ENCODE measurements around the gene CUEDC2.
A peak's percentile ranks its signal among the peaks of the same experiment; 100 is the strongest.

The CUEDC2 gene

DNA sequence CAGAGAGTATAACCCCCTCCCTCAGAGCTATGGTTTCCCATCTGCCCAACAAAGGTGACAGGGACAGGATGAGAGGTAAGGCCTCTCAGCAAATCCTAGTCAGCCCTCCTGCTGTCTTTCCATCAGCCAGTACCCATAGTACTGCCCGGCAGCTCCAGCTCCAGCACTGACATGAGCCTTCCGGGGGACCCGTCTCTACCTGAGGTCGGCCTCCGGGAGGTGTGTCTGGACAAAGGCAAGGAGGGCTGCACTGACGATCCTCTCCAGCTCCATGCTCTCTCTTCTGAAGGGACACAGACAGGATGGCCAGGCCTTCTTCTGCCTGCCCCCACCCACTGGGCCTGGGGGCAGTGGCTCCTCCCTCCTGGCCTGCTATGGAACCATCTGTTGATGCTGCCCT, 7.5 kb downstream of the CUEDC2 start:
- DNase-seq (ENCODE audit: low spot score), result no peak

DNA sequence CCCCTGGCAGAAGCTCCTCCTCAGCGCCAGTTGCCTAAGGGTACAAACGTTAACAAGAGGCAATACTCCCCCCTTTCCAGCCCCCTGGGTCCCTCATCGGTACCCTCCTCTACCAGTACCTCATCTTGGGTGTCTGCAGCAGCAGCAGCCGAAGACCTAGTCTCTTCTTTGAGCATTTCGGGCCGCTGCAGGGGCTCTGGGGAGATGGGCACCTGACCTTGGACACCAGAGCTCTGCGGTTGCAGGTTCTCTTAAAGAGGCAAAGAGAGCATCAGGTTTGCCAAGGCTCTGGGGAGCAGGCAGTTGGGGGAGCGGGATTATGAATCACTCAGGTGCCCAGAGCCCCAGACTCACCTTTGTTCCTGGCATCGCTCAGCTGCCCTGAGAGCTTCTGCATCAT, 8.2 kb downstream of the CUEDC2 start:
- DNase-seq (ENCODE audit: low spot score), result no peak

- DNase-seq (ENCODE audit: low spot score), result no peak
Measured at GRCh38 chr10:102423372-102423968, 8.9 kb downstream of the CUEDC2 start.

GRCh38 chr10:102422545-102423129, 9.7 kb downstream of the CUEDC2 start:
- peak; percentile 86 for DNase-seq (ENCODE audit: low spot score)

- DNase-seq (ENCODE audit: low spot score), result peak; percentile 35
Measured at GRCh38 chr10:102421757-102422512, 10.4 kb downstream of the CUEDC2 start.

GRCh38 chr10:102421507-102421756, 10.9 kb downstream of the CUEDC2 start:
- no peak for DNase-seq (ENCODE audit: low spot score)

DNA sequence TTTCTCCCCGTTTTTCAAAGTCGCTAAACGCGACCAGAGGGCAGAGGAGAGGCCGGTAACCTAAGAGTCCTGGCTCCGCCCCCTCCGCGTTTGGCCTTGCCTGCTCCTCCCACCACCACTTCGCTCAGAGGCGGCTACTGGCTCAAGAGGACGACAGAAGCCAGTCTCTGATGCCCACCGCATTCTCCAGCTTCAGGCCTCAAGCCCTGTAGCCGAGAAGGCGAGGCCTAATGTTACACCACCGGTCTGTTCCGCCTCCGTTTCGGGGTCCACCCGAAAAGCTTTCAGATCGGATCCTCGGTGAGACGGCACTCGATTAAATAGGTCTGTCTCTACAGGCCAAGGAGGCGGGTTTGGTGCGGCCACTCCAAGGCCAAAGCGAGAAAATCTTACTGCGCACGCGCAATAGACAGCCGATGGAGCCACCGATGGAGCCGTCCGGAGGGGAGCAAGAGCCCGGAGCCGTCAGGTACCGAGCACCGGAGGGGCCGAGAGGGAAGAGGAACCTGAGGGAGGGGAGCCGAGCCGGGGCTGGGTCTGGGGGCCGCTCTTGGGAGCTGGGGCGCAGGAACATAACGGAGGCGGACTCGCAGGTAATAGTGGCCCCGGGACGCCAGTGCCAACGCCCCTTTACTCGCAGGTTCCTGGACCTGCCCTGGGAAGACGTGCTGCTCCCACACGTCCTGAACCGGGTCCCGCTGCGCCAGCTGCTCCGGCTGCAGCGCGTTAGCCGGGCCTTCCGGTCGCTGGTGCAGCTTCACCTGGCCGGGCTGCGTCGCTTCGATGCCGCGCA, 11.5 kb downstream of the CUEDC2 start, which contains the start of gene FBXL15:
TSS of gene FBXL15 (plus strand) at position 123 of the 793 bp plus-strand sequence. CDS start at position 417, 294 bp downstream.
- peak; percentile 98 for DNase-seq (ENCODE audit: low spot score)

DNA sequence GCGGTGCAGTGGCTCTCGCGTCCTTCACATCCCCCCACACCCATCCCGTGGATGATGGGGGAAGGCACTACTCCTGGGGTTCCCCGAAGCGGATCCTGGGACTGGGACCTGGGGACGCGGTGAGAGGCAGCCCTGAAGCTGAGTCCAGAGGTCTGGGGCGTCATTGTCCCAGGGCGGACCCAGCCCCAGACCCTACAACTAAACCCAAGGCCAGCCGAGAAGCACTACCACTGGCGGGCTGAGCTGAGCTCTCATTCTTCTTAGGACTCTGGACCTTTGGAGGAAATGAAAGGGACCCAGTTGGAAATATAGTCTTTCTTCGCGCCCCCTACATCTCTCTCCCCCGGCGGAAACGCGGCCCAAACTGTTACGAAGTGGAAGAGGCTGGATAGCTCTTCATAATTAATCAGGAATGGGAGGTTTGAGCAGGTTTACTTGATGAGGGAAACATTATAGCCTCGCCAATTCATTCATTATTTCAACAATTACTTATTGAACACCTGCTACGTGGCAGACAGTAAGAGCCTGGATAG, 12.1 kb downstream of the CUEDC2 start:
- DNase-seq (ENCODE audit: low spot score), result no peak

- peak; percentile 79 for DNase-seq (ENCODE audit: low spot score)
Measured at GRCh38 chr10:102419269-102420180, 12.8 kb downstream of the CUEDC2 start.

DNA sequence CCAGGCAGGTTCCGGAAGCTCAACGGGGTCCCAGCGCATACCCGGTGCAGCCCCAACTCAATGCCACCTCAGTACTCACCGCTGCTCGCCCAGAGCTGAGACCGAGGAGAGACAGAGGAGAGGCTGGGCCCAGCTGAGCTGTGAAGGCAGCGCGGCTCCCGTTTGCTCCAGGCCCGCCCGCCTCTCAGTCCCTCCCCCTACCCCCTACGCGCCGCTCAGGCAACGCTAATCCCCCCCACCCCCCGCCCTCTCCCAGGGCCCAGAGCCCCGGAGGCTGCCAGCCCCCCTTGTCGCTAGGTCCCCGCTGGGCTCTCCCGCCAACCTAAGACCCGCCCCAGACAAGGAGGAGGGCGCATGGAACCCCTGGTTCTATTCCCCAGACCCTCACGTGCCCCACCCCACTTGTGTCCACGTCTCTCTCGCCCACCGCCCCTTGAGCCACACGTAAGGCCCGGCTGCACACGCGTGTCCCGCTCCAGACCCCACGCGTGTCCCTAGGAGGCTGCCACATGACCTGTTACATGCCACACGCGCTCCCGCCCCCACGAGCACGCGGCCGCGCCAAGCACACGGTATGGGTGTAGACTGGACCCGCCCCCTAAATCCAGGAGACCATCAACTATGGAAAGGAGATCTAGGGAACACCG, 13.6 kb downstream of the CUEDC2 start, which contains the start of gene PSD:
TSS of gene PSD (minus strand) at position 164 of the 647 bp plus-strand sequence. CDS start 1,747 bp downstream, outside the sequence.
- no peak for DNase-seq (ENCODE audit: low spot score)

GRCh38 chr10:102416695-102417094, 15.7 kb downstream of the CUEDC2 start:
- DNase-seq (ENCODE audit: low spot score), result no peak

GRCh38 chr10:102416283-102416682, 16.1 kb downstream of the CUEDC2 start:
- no peak for DNase-seq (ENCODE audit: low spot score)

DNA sequence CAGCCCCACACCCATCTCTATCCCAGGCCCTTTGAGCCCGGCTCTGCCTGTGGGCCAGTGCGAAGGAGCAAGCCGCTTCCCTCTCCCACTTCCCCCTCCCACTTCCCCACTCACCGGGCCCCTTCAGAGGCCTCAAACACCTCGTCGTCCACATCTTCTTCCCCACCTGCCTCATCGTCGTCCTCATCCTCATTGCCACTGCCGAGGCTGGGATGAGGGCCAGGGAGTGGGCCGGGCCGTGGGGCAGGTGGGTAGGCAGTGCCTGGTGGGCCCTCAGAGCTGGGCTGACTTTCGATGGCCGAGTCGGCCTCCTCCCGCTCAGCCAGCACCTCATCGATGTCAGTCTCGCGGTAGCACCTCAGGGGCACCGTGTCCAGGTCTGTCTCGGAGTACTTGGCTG, 17.6 kb downstream of the CUEDC2 start:
- no peak for DNase-seq (ENCODE audit: low spot score)

- no peak for DNase-seq (ENCODE audit: low spot score)
Measured at GRCh38 chr10:102413806-102414561, 18.4 kb downstream of the CUEDC2 start.

- DNase-seq (ENCODE audit: low spot score), result no peak
Measured at GRCh38 chr10:102413053-102413705, 19.2 kb downstream of the CUEDC2 start.

DNA sequence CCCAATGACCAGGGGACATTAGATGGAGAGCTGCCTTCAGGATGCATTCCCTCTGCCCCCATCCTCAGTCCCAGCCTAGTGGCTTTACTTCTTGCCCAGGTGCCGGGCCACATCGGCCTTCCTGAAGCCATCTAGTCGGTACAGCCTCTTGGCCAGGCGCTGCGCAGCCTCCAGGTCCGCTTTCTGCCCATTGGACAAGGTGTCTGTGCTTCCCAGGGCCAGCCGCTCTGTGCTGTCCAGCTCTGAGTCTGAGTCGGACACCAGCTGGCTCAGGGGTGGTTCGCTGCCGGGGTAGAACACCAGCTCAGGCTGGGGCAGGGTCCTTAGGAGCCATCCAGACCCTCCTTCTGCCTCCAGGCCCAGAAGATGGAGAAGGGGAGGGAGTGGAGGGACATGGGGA, 20.1 kb downstream of the CUEDC2 start:
- no peak for DNase-seq (ENCODE audit: low spot score)

GRCh38 chr10:102411341-102412255, 20.8 kb downstream of the CUEDC2 start:
- DNase-seq (ENCODE audit: low spot score), result no peak

DNA sequence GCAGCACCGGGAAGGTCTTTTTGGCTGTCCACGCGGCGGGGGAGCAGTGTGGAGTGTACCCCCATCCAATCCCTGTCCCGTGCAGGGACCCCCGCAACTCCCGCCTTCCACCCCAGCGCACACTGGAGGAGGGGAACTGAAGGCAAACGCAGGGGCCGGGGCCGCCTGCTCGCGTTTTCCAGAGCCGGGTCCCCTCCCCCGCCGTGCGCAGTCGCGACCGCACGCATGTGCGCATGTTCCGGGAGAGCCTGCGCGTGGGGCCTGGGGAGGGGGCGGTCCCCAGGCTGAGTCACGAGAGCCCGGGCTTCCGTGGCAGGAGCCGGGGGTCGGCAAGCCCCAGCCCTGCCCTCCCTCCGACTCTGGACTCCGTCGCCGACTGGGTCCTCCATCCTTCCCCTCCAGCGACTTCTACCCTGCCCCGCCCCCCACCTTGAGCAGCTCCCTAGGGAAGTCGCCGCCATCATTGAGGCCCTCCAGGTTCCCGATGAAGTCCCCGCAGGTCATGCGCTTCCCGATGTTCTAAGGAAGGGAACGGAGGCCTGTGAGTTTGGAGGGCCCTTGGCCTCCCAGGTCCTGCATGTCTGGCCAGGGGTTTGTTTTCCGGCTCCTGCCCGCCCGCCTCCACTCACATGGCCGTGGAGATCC, 21.8 kb downstream of the CUEDC2 start:
- no peak for DNase-seq (ENCODE audit: low spot score)
